Neuron (in vitro differentiated cells): ENCODE data around the gene POLDIP3.
"Not testable (repeated sequence)": the region's sequence is repeated elsewhere in the genome, so short reads cannot be mapped to it uniquely, and the experiment has no call there.

Source experiments
- H2AFZ ChIP-seq: one replicate; pipeline ENCODE4 v1.6.1; 2013; ENCODE audit warnings: low read depth, mild to moderate bottlenecking, inconsistent platforms, low read length, moderate library complexity
- H3K27me3 ChIP-seq: one replicate; pipeline ENCODE4 v1.6.1; 2013; ENCODE audit warnings: low read length; ENCODE audit not compliant: insufficient read depth
- H3K36me3 ChIP-seq: one replicate; pipeline ENCODE4 v1.6.1; 2013; ENCODE audit warnings: low read length; ENCODE audit not compliant: insufficient read depth
- H3K4me1 ChIP-seq: one replicate; pipeline ENCODE4 v1.6.1; 2013; ENCODE audit warnings: low read length; ENCODE audit not compliant: insufficient read depth
- H3K4me3 ChIP-seq: 2 replicates; pipeline ENCODE4 v1.5.1; 2013; ENCODE audit warnings: mild to moderate bottlenecking, low read length, moderate library complexity
- H3K9me3 ChIP-seq: one replicate; pipeline ENCODE4 v1.6.1; 2013; ENCODE audit warnings: low read length

The POLDIP3 gene

DNA sequence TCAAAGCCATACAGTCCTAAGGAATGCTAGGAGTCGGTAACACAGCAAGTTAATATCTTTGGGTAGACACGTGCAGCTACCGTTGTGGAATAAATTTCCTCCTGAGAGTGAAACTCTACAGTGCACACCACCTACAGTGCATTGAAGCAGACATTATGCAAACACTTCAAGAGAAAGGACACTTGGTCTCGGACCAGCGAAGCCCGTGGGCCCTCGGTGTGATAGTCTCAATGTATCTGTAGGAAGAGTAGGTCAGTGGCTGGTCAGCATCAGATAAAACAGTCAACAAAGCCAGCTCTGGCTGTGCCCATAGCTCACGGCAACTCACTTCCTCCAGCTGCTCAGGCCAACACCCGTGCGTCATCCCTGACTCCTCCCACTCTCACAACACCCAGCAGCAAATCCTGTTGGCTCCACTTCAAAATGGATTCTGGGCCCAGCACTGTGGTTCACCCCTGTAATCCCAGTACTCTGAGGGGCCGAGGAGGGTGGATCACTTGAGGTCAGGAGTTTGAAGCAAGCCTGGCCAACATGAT, 75.4 kb downstream of the POLDIP3 start:
- not testable (repeated sequence) for H3K27me3 ChIP-seq, H2AFZ ChIP-seq, H3K4me1 ChIP-seq, H3K9me3 ChIP-seq, H3K36me3 ChIP-seq, H3K4me3 ChIP-seq

DNA sequence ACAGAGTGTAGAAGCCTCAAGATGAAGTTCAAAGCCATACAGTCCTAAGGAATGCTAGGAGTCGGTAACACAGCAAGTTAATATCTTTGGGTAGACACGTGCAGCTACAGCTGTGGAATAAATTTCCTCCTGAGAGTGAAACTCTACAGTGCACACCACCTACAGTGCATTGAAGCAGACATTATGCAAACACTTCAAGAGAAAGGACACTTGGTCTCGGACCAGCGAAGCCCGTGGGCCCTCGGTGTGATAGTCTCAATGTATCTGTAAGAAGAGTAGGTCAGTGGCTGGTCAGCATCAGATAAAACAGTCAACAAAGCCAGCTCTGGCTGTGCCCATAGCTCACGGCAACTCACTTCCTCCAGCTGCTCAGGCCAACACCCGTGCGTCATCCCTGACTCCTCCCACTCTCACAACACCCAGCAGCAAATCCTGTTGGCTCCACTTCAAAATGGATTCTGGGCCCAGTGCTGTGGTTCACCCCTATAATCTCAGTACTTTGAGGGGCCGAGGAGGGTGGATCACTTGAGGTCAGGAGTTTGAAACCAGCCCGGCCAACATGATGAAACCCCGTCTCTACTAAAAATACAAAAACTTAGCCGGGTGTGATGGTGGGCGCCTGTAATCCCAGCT, 77.4 kb downstream of the POLDIP3 start:
- H3K27me3 ChIP-seq, H3K36me3 ChIP-seq, H3K9me3 ChIP-seq, H3K4me1 ChIP-seq, H2AFZ ChIP-seq, H3K4me3 ChIP-seq: not testable (repeated sequence)

DNA sequence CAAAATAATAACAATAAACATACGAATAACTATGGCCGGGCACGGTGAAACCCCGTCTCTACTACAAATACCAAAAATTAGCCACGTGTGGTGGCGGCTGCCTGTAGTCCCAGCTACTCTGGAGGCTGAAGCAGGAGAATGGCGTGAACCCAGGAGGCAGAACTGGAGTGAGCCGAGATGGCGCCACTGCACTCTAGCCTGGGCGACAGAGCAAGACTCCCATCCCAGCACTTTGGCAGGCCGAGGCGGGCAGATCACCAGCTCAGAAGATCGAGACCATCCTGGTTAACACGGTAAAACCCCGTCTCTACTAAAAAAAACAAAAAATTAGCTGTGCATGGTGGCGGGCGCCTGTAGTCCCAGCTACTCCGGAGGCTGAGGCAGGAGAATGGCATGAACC, 78.0 kb downstream of the POLDIP3 start:
- H3K4me1 ChIP-seq, H2AFZ ChIP-seq, H3K9me3 ChIP-seq, H3K36me3 ChIP-seq, H3K27me3 ChIP-seq, H3K4me3 ChIP-seq: not testable (repeated sequence)

DNA sequence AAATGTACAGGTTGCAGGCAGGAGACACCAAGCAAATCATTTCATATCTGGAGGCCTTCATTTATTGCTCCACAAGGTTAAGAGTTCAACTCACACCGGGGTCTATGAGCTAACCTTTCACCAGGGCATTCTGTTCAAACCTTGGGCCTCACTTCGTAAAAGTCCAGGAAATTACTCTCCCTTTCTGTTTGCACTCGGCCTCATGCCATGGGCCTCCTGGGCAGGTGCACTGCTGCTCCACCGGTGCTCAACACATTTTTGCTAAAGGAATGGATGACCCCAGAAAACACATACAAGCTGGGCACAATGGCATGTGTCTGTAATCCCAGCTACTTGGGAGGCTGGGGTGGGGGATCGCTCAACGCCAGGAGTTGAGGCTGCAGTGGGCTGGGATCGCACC, 78.5 kb downstream of the POLDIP3 start:
- H3K27me3 ChIP-seq = no peaks in the 10 kb centered on the region
- no peak overlapping the region for H3K4me3 ChIP-seq

DNA sequence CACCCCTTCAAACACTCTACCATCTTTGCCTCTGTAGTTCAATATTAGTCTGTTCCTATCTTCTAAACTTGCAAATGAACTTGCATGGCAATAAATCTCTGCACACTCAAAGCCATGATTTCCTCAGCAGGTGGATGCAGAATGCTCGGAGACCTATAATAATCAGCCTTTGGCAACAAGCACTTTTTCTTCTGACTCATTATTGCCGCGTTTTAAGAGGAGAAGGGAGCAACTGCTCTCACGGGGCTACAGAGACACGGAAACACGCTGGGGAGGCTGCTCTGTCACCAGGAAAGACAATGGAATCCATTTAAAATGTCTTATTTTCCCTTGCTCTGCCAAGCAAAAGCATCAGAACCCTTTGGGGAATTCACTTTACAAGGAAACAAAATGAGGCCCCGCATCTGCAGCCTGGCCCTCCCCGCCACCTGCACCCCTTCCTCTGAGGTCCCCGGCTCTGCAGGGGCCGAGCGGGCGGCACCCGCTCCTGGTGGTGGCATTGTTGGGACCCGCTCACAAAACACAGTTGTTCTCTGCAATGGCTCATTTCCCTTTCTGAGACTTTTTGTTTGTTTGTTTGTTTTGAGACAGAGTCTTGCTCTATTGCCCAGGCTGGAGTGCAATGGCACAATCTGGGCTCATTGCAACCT, 79.5 kb downstream of the POLDIP3 start:
- H3K36me3 ChIP-seq = not testable (repeated sequence)

More for the DNA sequence above, 78.5 kb downstream of the POLDIP3 start:
- no peaks in the 10 kb centered on the region for H3K36me3 ChIP-seq
- peaks cover 6% of the 10 kb centered on the region for H3K4me1 ChIP-seq
- H2AFZ ChIP-seq = no peak overlapping the region
- no peaks in the 10 kb centered on the region for H3K9me3 ChIP-seq

More for the DNA sequence above, 79.5 kb downstream of the POLDIP3 start:
- not testable (repeated sequence) for H3K4me3 ChIP-seq, H3K27me3 ChIP-seq, H3K4me1 ChIP-seq, H3K9me3 ChIP-seq, H2AFZ ChIP-seq
